Measurements from ENCODE around the gene TBL2. TPM values are rescaled to one million over a fixed set of nuclear protein-coding genes. Genes with fewer than 3 reads are reported as not detected.

The TBL2 gene
- total and polyA plus RNA-seq, 10 of the 15 experiments (the other 5 are each of a cell fraction or from before 2014, with no cell fraction given): 1.1 to 49.7 (median 26.7) TPM

- peak; percentile 6 for TF ChIP-seq BCL3 (IDR thresholded peaks at IDR 0.05; ENCODE audit: borderline replicate concordance, insufficient read depth, low read depth, low read length, poor library complexity, severe bottlenecking)
- peak; percentile 93 for TF ChIP-seq NR2F1 (conservative IDR thresholded peaks at IDR 0.05)
- TF ChIP-seq EED (IDR thresholded peaks at IDR 0.05; ENCODE audit: low read depth): no peak
- no peak for TF ChIP-seq CTCF (IDR thresholded peaks at IDR 0.05 in 2 of 3, conservative IDR thresholded peaks at IDR 0.05 in 1 of 3; ENCODE audit: control insufficient read depth in 2 of 3, extremely low read depth in 1 of 3, insufficient read depth in 1 of 3, low read depth in 3 of 3, low read length in 3 of 3)
Measured at GRCh38 chr7:73557108-73557396, 21.3 kb downstream of the TBL2 start (continued).

- H3K4me1 ChIP-seq (ENCODE audit: control insufficient read depth, insufficient read depth, low read length): peaks cover 18% of the 10 kb centered on the region
- no peak for DNase-seq (ENCODE audit: low read depth, low spot score)
Measured at GRCh38 chr7:73556208-73557107, 21.9 kb downstream of the TBL2 start.

More at GRCh38 chr7:73556208-73557107, 21.9 kb downstream of the TBL2 start:
- RAD21 ChIA-PET (ENCODE audit: unreplicated experiment): interaction anchor here (1.1 to 4.1 kb wide), 6 partner anchors 9 to 35 kb away, joined by 3 to 21 read pairs (median 4); partner anchors contain the start of genes BAZ1B and TBL2
- CTCF ChIA-PET: interaction anchor here (1.5 to 1.8 kb wide), 2 partner anchors 31 to 35 kb away, joined by 4 to 8 read pairs; partner anchors contain the start of gene BAZ1B
- FAIRE-seq: no peak
- BruUV-seq (replicated peaks): TSS peak; percentile 68
- Histone ChIP-seq H3K79me2 (ENCODE audit: control insufficient read depth, insufficient read depth, low read length) (peaks cover 37% of the 10 kb centered on the region), H2AFZ (ENCODE audit: control insufficient read depth, low read depth, low read length) (peak overlapping the region; percentile 37; the same call in 1 of the 2 replicates), H3K4me2 (ENCODE audit: control insufficient read depth, insufficient read depth) (peak overlapping the region; percentile 72), H3K36me3 (ENCODE audit: control insufficient read depth in 2 of 2, insufficient read depth in 2 of 2, low read length in 1 of 2) (peaks cover 0 to 2% of the 10 kb centered on the region in 2 experiments; a peak in 1 of 4 replicates), H3K4me3 (peak overlapping the region; percentile 98), H3K9ac (ENCODE audit: control insufficient read depth, insufficient read depth, low read length) (peak overlapping the region; percentile 91), H4K20me1 (ENCODE audit: control insufficient read depth, insufficient read depth) (no peaks in the 10 kb centered on the region), H3K27ac (ENCODE audit: control insufficient read depth, insufficient read depth) (peak overlapping the region; percentile 97), H3K9me3 (replicated peaks; ENCODE audit: control insufficient read depth, insufficient read depth, low read length) (no peaks in the 10 kb centered on the region), H3K27me3 (replicated peaks in 1 of 2; ENCODE audit: control insufficient read depth in 2 of 2, insufficient read depth in 2 of 2, low read length in 1 of 2) (no peaks in the 10 kb centered on the region)
- ATAC-seq: no peak
- 14% methylated on average over 28 of the region's 28 CpGs for WGBS (ENCODE audit: insufficient coverage, insufficient replicate concordance, low lambda C conversion rate, missing lambda C conversion rate)
- POLR2A ChIA-PET: interaction anchor here (0.6 to 3.7 kb wide), 6 partner anchors 9 to 38 kb away, joined by 3 to 41 read pairs (median 4); partner anchors contain the start of genes BAZ1B and TBL2
- intact Hi-C loops (cut with micrococcal nuclease; ENCODE audit: unreplicated experiment): loop anchor here (1.0 to 2.0 kb wide), 2 partner anchors 22 to 34 kb away; partner anchors contain the start of genes BAZ1B and TBL2
- TF ChIP-seq ZNF24 (IDR thresholded peaks at IDR 0.05) (no peak), PML (IDR thresholded peaks at IDR 0.05; ENCODE audit: low read length) (peak; percentile 2; the same call in 1 of the 2 replicates)
- SMC1A ChIA-PET (ENCODE audit: uncharacterized antibody, unreplicated experiment): interaction anchor here (1.1 to 1.5 kb wide), 3 partner anchors 10 to 36 kb away, joined by 3 to 5 read pairs (median 4); no protein-coding TSS in a partner anchor
- in situ Hi-C loops (cut with MboI): no loop called here

Data from GM12878 (cell line).